ENCODE data around the gene OR10A6. TPM values are rescaled to one million over a fixed set of nuclear protein-coding genes. Genes with fewer than 3 reads are reported as not detected.

Gene OR10A6
- total and polyA plus RNA-seq, 3 donors from 2014 or later = not detected

DNA sequence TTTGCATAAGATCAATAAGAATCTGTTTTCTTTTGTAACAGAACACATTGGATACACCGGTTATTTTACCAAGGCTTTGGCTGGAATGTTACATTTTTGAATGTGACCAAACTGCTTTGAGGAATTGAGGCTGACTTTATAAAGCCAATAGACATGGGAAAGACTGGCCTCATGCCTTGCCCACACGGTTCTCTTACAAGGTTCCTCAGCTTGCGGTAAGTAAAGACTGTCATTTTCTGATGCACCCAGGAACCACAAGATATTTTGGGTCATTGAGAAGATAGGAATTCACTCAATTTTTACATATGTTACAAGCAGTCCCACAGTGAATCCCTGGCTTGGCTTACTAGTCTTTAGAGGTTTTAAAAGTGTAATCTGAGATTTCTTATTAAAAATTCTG, 23.9 kb downstream of the OR10A6 start:
- no peak overlapping the region for H3K27ac ChIP-seq
- H3K9me3 ChIP-seq = no peaks in the 10 kb centered on the region
- TF ChIP-seq POLR2A (IDR thresholded peaks at IDR 0.05) = no peak
- TF ChIP-seq CTCF (IDR thresholded peaks at IDR 0.05) = no peak
- intact Hi-C loops (cut with DNase I; ENCODE audit: low total_unique reads) = no loop called here
- peaks cover 3% of the 10 kb centered on the region for H3K4me1 ChIP-seq
- H3K36me3 ChIP-seq (ENCODE audit: low read depth, missing control alignments) = no peaks in the 10 kb centered on the region
- no peaks in the 10 kb centered on the region for H3K27me3 ChIP-seq
- 37 to 40% methylated on average over 3 of the region's 3 CpGs for WGBS, 2 donors
- no peak overlapping the region for H3K4me3 ChIP-seq
- no peak for DNase-seq

- no peak overlapping the region for H3K4me3 ChIP-seq
- WGBS, 2 donors = 15 to 22% methylated on average over 4 of the region's 4 CpGs
- peaks cover 3% of the 10 kb centered on the region for H3K4me1 ChIP-seq
- DNase-seq = no peak
- intact Hi-C loops (cut with DNase I; ENCODE audit: low total_unique reads) = no loop called here
- no peak for TF ChIP-seq CTCF (IDR thresholded peaks at IDR 0.05)
- TF ChIP-seq POLR2A (IDR thresholded peaks at IDR 0.05) = no peak
- no peaks in the 10 kb centered on the region for H3K27me3 ChIP-seq
- H3K36me3 ChIP-seq (ENCODE audit: low read depth, missing control alignments) = no peaks in the 10 kb centered on the region
- no peak overlapping the region for H3K27ac ChIP-seq
- H3K9me3 ChIP-seq = no peaks in the 10 kb centered on the region
These were observed 24.6 kb downstream of the OR10A6 start for GRCh38 chr11:7906481-7906880.

DNA sequence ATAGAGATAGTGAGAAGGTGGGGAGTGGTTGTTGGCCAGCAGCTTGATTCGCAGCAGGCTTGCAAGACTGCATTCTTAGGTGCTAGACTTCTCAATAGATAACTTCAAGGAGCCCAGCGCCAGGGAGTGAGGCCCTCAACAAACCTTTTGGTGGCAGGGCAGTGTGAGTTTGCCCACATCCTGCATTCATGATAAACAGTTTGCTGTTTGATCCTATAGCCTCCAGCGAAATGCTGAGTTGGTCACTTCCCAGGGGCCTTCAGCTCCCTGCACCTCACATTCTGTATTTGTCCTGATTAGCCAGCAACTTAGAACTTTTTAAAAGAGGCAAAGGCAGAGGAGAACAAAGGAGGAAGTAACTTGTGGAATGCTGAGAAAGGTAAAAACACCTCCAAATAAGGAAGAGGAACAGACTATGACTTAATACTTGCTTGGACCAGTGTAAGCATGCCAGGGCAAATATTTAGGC, 25.1 kb downstream of the OR10A6 start:
- no peak for TF ChIP-seq POLR2A (IDR thresholded peaks at IDR 0.05)
- TF ChIP-seq CTCF (IDR thresholded peaks at IDR 0.05) = no peak
- Histone ChIP-seq H3K9me3 (no peaks in the 10 kb centered on the region), H3K4me3 (no peak overlapping the region), H3K4me1 (peaks cover 3% of the 10 kb centered on the region), H3K27me3 (no peaks in the 10 kb centered on the region), H3K36me3 (ENCODE audit: low read depth, missing control alignments) (no peaks in the 10 kb centered on the region), H3K27ac (no peak overlapping the region)
- intact Hi-C loops (cut with DNase I; ENCODE audit: low total_unique reads) = no loop called here
- no peak for DNase-seq
- WGBS, 2 donors = 41 to 50% methylated on average over 1 to 3 of the region's 3 CpGs

DNA sequence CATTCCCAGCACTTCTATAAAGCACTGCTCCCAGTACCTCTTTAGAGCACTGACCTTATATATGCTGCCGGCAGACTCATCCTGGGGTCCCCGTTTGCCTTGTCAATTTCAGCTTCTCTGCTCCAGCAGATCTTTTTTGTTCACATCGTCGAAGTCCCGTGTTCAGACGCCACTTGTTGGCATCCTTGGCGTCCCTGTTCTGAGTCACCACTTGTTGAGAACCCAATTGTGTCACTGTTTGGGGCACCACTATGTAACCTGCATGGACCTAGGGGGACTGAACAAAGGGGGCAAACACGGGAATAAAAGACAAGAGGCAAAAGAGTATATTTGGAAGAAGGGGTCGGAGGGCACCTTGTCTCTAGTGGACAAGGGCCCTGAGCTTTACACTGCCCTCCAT, 25.5 kb downstream of the OR10A6 start:
- no peak for TF ChIP-seq POLR2A (IDR thresholded peaks at IDR 0.05)
- TF ChIP-seq CTCF (IDR thresholded peaks at IDR 0.05) = no peak
- intact Hi-C loops (cut with DNase I; ENCODE audit: low total_unique reads) = no loop called here
- WGBS, 2 donors = 69 to 70% methylated on average over 9 of the region's 9 CpGs
- Histone ChIP-seq H3K4me3 (no peak overlapping the region), H3K36me3 (ENCODE audit: low read depth, missing control alignments) (no peaks in the 10 kb centered on the region), H3K27me3 (no peaks in the 10 kb centered on the region), H3K4me1 (peaks cover 3% of the 10 kb centered on the region), H3K9me3 (no peaks in the 10 kb centered on the region), H3K27ac (peak overlapping the region in 1 of 2 donors; percentile 11)
- no peak for DNase-seq

GRCh38 chr11:7904917-7905316, 26.2 kb downstream of the OR10A6 start:
- DNase-seq = no peak
- Histone ChIP-seq H3K4me1 (peaks cover 3% of the 10 kb centered on the region), H3K27me3 (no peaks in the 10 kb centered on the region), H3K9me3 (no peaks in the 10 kb centered on the region), H3K27ac (no peak overlapping the region), H3K4me3 (no peak overlapping the region), H3K36me3 (ENCODE audit: low read depth, missing control alignments) (no peaks in the 10 kb centered on the region)
- no peak for TF ChIP-seq CTCF (IDR thresholded peaks at IDR 0.05)
- TF ChIP-seq POLR2A (IDR thresholded peaks at IDR 0.05) = no peak
- intact Hi-C loops (cut with DNase I; ENCODE audit: low total_unique reads) = no loop called here
- 49 to 64% methylated on average over 3 of the region's 3 CpGs for WGBS, 2 donors

All from testis (tissue), 3 donors.